HG02759 (cell line): ENCODE measurements around the gene INCENP.

Experiments
- ATAC-seq: cut with Tn5 transposase; IDR thresholded peaks from one replicate; pipeline ENCODE4 v1.9.1; 2021; ENCODE audit warnings: mild to moderate bottlenecking, moderate library complexity; ENCODE audit not compliant: unreplicated experiment

Gene INCENP

DNA sequence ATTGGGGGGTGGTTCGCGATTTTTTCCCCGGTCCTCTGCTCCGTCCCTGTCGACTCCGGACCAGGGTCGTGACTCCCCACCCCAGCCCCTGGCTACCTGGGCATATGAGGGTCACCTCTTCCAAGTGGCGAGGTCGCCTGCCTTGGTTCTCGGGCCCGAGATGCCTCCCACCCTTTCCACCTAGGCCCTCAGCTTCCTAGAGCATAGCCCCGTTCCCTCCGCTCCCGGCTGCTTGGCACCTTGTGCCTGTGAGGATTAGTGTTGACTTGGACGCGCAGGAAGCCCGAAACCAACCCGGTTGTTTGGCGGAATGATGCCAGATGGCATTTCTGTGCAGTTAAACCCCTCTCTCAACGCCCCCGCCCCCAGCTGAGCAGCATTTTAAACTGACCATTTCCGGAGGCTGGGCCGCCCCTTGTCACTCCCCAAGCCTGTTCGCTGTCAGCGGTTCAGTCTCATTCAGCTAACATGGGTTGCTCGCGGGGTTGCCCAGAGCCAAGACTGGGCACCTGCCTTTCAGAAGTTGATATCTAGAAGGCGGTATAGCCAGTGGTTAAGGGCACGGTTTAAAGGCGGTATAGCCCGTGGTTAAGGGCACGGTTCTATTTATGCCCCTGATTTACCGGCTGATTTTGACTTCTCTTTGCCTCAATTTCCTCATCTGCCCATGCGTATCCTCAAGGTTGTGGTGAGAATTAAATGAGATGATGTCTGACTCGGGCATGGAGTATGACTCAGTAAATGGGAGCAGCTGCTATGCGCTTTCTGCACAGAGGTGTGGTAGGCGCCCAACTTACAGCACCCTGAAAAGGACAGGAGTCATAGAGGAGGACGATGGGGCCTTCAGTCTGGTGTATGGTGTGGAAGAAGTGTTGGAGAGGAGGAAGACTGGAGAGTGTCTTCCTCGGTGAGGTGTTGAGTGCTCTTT is 639 bp downstream of the INCENP start:
- ATAC-seq: peak; percentile 26

DNA sequence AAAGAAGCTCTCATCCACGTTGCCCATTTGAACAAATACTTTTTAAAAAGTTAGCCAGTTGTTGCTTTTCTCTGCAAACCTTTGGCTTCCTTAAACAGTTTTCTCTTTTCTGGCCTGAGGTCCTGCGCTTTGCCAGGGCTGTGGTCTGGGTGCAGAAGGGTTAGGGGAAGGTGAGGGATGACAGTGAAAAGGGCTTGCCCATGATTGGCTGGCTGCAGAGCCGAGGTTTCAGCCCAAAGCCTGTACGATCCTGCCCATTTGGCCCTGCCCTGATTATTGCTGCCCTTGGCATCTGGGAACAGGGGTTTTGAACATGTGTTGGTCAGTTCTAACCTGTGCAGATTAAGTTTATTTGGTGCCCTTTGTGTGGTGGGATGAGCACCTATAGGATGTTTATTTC is 1.5 kb downstream of the INCENP start:
- ATAC-seq: no peak

DNA sequence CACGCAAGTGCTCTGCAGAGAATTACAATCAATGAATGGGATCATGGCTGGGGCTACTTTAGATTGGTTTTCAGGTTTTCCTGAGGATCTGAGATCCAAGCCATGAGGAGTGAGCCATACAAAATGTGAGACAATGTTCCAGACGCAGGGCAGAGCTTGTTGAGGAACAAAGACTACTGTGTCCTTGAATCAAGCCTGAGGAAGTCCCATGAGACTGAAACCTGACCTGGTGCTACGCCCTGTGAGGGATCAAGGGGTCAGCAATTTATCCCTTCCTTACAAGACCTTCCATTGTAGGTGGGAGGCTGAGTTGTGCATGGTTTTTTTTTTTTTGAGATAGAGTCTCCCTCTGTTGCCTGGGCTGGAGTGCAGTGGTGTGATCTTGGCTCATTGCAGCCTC is 2.1 kb downstream of the INCENP start:
- ATAC-seq: no peak

DNA sequence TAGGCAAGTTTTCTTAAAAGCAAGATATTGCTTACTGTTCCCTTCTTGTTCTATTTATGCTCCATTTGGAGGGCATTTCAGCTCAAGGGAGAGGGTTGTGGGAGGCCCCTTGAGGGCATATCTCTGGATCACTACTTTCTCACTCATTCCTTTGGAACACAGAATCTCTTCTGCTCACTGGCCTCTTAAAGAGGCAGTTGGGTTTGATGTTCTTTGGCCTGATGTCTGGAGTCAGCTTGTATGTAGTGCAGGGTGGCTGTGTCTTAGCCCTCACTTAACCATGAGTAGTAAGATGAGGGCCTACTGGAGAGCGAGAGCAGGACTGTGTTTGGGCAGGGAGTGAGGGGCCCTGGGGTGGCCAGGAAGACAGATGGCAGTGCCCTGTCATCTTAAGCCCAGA is 3.6 kb downstream of the INCENP start:
- ATAC-seq: no peak

DNA sequence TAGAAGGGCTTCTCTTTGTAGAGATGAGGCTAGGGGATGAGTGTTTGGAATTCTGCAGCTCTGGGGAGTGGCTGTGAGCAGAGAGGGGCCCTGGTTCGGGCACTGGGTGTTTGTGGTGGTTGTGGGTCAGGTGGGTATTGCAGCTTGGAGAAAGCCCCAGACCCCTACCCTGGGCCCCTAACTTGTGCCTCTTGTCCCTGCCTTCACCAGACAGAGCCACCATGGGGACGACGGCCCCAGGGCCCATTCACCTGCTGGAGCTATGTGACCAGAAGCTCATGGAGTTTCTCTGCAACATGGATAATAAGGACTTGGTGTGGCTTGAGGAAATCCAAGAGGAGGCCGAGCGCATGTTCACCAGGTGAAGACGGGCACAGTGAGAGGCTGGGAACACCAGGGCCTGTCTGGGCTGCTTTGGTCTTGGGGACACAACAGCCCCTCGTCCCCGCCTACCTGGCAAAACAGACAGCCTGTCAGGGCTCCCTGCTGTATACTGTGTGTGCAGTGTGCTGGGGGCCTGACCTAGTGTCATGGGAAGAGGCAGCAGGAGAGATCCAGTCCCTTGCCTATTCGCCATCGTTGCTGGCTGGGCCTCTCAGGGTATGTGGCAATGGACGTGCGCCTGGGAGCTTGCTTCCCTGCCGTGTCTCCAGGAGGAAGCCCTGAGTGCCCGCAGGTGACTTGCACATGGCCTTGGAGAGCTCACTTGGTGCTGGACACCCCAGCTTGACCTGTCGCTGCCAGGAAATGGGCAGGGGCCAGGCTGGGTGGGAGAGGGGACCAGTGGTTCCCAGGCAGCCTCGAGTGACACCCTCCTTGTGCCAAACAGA is 4.3 kb downstream of the INCENP start:
- ATAC-seq: no peak

DNA sequence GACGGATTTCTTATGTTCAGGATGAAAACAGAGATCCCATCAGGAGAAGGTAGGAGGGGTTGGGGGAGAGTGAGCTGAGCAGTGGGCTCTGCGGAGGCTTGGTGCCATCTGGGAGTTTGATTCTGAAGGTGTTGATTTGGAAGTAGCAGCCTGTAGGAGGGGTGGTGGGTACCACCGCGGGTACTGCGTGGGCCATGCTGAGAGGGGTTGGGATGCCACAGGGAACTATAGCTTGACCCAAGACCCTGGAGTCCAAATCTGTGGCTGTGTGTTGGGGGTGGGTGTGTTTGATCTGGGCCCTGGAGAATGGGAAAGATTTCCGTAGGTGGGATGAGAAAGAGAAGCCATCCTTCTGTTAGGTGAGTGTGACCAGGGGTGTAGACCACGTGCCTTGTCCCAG is 5.0 kb downstream of the INCENP start:
- no peak for ATAC-seq

DNA sequence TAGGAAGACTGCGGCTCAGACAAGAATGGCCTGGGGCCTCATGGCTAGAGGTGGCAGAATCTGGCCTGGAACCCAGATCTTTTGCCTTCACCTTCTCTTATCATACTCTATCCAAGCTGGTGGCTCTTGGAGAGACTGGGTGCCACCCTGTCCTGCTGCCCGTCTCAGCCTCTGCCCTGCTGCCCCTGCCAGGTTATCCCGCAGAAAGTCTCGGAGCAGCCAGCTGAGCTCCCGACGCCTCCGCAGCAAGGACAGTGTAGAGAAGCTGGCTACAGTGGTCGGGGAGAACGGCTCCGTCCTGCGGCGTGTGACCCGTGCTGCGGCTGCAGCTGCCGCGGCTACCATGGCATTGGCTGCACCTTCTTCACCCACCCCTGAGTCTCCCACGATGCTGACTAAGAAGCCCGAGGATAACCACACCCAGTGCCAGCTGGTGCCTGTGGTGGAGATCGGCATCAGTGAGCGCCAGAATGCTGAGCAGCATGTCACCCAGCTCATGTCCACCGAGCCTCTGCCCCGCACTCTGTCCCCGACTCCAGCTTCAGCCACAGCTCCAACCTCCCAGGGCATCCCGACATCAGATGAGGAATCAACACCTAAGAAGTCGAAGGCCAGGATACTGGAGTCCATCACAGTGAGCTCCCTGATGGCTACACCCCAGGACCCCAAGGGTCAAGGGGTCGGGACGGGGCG is 5.9 kb downstream of the INCENP start:
- ATAC-seq: no peak

DNA sequence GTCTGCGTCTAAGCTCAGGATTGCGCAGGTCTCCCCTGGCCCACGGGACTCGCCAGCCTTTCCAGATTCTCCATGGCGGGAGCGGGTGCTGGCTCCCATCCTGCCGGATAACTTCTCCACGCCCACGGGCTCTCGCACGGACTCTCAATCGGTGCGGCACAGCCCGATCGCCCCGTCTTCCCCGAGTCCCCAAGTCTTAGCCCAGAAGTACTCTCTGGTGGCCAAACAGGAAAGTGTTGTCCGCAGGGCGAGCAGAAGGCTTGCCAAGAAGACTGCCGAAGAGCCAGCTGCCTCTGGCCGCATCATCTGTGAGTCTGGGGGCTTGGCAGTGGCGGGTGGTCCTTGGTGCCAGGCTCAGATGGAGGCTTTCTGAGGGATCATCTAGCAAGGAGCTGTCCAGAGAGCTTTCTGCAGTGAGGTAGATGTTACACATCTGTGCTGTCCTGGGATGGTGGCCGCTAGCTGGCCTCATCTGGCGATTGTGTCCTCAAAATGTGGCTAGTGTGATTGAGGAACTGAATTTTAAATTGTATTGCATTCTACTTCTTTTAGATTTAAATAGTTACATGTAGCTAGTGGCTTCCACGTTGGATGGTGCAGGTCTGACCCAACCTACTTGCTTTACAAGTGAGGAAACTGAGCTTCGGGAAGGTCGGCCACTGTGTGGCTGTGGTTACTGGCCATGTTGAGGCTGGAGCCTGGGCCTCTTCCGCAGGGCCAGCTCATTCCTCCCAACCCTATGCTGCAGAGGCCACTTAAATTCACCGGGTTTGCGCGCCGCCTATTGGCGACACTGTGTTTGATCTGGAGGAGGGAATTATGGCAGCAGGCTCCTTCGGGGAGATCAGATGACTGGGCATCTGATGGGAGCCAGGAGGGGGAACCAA is 6.7 kb downstream of the INCENP start:
- no peak for ATAC-seq

DNA sequence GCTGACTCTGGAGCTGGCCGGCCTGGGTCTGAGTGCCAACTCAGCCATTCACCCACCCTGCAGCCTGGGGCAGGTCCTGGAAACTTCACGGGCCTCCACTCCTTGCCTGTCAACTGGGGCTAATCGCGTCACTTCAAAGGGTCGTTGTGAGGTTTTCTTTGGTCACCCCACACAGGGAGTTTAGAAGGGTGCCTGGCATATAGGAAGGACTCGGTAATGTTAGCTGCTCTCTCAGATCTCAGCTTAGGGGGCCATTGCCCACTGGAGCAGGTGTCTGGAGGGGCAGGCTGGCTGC is 7.3 kb downstream of the INCENP start:
- no peak for ATAC-seq

DNA sequence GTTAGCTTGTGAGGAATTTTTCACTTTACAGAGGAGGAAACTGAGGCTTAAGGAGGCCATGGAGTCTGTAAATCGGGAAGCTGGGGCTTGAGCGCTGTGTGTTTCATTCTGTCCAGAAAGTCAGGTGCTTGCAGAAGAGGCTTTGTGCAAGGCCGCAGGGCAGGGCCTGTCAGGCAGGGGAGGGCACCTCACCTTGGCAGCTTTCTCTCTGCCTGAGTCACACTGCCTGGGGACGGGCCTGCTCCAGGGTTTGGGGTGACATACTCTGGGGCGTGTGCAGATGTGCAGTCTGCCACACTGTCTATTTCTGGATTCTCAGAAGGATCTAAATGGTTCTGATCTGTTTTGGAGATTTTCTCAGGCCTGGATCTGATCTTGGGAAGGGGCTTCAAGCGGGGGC is 8.4 kb downstream of the INCENP start:
- ATAC-seq: no peak

DNA sequence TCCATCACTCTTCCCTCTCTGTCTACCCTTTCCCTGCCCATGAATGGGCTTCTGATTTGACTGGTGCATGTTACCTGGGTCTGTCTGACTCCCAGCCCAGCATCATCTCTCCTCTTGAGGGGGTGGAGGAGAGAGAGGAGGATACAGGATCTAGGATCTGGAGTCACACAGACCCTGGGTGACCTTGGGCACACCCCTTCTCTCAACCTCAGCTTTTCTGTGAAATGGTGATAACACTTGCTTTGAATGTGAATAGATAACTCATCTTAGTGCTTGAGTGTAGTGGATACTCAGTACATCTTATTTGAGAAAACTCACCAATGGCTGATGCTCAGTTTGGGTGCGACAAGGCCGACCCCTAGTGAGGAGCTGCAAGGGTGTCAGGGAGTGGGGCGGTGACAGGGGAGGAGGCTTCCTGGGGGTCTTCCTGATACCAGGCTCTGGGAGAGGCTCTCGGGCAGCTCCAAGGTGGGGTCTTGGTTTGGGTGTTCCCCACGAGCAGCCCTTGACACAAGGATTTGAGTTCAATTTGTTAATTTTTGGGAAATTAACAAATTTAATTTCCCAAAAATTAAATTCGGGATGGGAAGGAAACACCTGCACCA is 9.0 kb downstream of the INCENP start:
- ATAC-seq: no peak

DNA sequence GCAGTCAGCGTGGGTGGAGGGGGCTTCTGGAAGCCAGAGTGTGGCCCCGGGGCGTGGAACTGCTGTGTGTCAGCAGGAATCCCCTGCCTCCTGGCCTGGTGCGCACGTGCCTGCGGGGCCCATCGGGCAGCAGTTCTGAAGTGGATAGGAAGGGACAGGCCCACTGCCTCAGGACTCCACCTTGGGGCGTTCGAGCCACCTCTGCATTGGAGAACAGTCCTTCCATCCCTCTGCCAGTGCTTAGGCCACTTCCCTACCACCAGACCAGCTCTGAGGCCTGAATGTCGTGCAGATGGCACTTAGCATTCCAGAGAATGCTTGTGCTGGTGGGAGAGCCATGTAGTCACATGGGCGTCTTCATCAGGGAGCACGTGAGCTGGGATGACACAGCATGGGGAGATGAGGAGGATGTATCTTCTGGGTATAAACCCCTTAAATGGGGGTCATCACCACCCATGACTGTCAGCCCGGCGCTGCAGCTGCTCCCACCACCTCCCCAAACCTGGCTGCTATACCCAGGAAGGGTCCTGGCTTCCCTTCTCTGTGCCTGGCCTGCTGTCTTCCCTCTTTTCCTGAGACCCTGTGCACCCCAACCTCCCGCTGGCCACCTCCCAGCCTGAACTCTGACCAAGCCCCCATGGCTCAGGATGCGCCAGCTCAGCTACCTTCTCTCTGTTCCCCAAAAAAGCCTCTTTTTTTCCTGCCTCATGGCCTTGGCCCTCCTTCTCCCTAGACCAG is 9.7 kb downstream of the INCENP start:
- ATAC-seq: no peak

DNA sequence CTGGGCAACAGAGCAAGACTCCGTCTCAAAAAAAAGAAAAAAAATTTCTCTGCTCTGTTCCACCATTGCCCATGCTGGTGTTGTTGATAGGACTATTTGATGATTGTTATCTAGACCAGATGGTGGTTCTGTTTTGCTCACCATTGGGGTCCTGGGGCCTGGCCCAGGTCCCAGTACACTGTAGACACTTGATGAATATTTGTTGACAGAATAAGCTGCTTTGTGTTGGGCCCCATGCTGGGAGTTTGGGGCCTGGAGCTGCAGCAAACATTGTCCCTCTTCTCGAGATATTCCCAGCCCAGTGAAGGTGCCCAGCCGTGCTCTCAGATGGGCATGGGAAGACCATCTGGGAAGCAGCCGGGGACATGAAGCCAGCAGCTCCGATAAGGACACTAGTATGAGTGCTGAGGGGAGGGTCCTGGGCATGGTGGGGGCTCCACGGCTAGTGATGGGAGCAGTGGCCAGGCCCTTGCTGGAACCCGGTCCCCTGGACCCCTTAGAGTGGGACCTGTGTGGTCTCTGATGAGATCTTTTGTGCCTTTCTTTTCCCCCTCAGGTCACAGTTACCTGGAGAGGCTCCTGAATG is 13.6 kb downstream of the INCENP start:
- no peak for ATAC-seq

DNA sequence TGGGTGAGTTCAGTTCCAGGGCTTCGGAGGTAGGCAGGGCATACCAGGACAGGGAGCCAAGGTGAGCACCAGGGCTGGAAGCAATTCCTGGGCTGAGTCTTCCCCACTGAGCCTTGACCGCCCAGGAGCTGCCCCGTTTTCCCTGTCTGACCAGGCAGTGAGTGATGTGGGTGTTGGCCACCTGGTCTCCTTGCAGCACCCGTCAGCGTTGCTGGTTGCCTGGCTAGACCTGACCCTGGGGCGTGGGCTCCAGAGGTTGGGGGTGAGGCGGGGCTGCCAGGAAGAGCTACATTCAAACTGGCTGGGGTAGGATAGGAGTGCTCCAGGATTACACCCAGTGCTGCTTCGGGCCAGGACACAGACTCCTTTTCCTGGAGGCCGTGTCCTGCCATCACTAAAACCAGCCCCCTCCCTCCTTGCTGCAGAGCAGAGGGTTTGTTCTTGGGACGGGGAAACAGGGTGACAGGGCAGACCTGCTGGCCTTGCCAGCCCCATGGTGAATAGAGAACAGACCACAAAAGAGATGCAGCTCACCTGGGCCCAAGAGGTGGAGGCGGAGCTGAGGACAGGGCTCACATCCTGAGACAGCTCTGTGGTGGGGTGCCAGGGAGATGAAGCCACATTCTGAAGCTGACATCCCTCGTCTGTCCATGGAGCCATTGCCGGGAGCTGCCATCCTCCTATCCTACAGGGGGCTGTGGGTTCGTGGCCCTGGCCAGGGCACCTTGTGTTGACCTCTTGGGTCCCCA is 14.2 kb downstream of the INCENP start:
- ATAC-seq: no peak

DNA sequence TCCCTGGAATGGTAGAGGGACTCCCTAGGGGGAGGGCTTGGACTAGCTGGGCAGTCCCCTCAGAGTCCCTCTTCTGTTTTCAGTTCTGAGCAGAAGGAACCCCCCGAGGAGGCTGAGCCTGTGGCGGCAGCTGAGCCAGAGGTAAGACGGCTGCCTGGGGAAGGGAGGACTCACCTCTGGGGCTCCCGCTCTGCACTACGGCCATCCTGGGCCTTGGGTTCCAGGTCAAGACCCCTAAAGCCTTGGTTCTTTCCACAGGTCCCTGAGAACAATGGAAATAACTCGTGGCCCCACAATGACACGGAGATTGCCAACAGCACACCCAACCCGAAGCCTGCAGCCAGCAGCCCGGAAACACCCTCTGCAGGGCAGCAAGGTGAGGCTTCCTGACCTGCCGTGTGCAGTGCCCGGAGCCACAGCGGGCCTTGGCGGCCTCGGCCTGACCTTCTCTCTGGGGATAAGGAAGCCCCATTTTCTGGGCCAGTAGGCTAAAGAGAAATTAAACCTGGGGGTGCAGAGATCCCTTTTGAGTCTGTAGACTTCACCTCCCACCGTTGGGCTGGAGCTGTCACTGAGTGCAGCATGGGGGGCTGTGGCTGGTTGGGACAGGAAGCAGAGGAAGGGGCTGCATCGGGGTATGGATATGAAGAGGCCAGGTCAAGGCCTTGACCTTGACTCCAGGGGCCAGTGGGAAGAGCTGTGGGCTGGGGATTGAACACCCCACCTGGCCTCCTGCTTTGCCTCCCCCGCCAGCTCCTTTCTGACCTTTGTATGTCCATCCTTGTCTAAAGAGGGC is 15.0 kb downstream of the INCENP start:
- ATAC-seq: no peak

DNA sequence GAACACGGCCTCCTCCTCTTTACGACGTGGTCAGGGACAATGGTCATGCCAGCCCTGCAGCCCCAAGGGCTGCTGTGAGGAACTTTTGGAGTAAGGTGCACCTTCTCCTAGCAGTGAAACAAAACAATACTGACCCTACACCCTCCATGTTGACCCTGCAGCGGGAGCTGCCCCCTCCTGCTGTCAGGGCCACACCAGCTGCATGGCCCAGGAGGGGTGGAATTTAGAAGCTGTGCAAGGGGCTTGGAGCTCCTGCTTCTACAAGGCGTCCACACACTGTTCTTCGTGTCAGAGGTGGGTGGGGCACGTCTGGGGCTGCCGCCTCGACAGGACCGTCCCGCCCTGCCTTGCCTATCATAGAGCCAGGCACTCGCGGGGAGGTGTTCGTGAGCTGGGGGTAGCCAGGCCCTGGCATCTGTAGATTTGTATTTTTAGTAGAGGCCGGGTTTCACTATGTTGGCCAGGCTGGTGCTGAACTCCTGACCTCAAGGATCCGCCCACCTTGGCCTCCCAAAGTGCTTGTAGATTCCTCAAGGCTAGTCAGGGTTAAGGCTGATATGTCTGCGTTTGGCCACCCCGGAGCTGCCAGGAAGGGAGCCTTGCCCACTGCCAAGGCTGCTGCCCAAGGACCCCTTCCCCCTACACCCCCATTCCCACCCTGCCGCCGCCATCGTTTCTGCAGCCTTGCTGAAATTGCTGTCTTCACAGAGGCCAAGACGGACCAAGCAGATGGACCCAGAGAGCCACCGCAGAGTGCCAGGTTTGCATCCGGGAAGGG is 15.9 kb downstream of the INCENP start:
- no peak for ATAC-seq
